Measurements from ENCODE around the gene NSUN4.
"Not testable (repeated sequence)": the region's sequence is repeated elsewhere in the genome, so short reads cannot be mapped to it uniquely, and the experiment has no call there.

NSUN4 gene

GRCh38 chr1:46340404-46341221 lies at the start of gene NSUN4:
TSS of gene NSUN4 (plus strand) at chr1:46340807. CDS start at chr1:46340827, 20 bp downstream.
- in situ Hi-C loops (cut with HindIII; ENCODE audit: low sequenced_read_pairs), result no loop called here

GRCh38 chr1:46295306-46295705 lies 45.3 kb upstream of the NSUN4 start:
- in situ Hi-C loops (cut with HindIII; ENCODE audit: low sequenced_read_pairs), result no loop called here

GRCh38 chr1:46298387-46298786 lies 42.2 kb upstream of the NSUN4 start:
- in situ Hi-C loops (cut with HindIII; ENCODE audit: low sequenced_read_pairs), result no loop called here

GRCh38 chr1:46300673-46301405 lies 39.8 kb upstream of the NSUN4 start:
- in situ Hi-C loops (cut with HindIII; ENCODE audit: low sequenced_read_pairs), result no loop called here

GRCh38 chr1:46301406-46301807 lies 39.2 kb upstream of the NSUN4 start:
- in situ Hi-C loops (cut with HindIII; ENCODE audit: low sequenced_read_pairs), result no loop called here

GRCh38 chr1:46301808-46302640 lies 38.6 kb upstream of the NSUN4 start:
- in situ Hi-C loops (cut with HindIII; ENCODE audit: low sequenced_read_pairs), result no loop called here

- in situ Hi-C loops (cut with HindIII; ENCODE audit: low sequenced_read_pairs), result no loop called here
These were observed 38.0 kb upstream of the NSUN4 start for GRCh38 chr1:46302641-46303037.

- in situ Hi-C loops (cut with HindIII; ENCODE audit: low sequenced_read_pairs), result no loop called here
These were observed 37.4 kb upstream of the NSUN4 start, which contains the start of the genes LRRC41 and UQCRH for GRCh38 chr1:46303038-46303871. TSS of gene LRRC41 (minus strand) at chr1:46303616. CDS start at chr1:46303322, 294 bp downstream. TSS of gene UQCRH (plus strand) at chr1:46303698. CDS start at chr1:46303767, 69 bp downstream.

- in situ Hi-C loops (cut with HindIII; ENCODE audit: low sequenced_read_pairs), result no loop called here
These were observed 36.7 kb upstream of the NSUN4 start for GRCh38 chr1:46303872-46304326.

GRCh38 chr1:46306159-46306530 lies 34.5 kb upstream of the NSUN4 start:
- in situ Hi-C loops (cut with HindIII; ENCODE audit: low sequenced_read_pairs), result no loop called here

- in situ Hi-C loops (cut with HindIII; ENCODE audit: low sequenced_read_pairs), result no loop called here
These were observed 31.0 kb upstream of the NSUN4 start for GRCh38 chr1:46309401-46310159.

- in situ Hi-C loops (cut with HindIII; ENCODE audit: low sequenced_read_pairs), result no loop called here
These were observed 30.3 kb upstream of the NSUN4 start for GRCh38 chr1:46310321-46310720.

GRCh38 chr1:46315669-46316403 lies 24.8 kb upstream of the NSUN4 start:
- in situ Hi-C loops (cut with HindIII; ENCODE audit: low sequenced_read_pairs), result no loop called here

GRCh38 chr1:46317323-46317722 lies 23.3 kb upstream of the NSUN4 start:
- in situ Hi-C loops (cut with HindIII; ENCODE audit: low sequenced_read_pairs), result no loop called here

GRCh38 chr1:46319301-46319700 lies 21.3 kb upstream of the NSUN4 start:
- in situ Hi-C loops (cut with HindIII; ENCODE audit: low sequenced_read_pairs), result not testable (repeated sequence)

- in situ Hi-C loops (cut with HindIII; ENCODE audit: low sequenced_read_pairs), result not testable (repeated sequence)
These were observed 20.4 kb upstream of the NSUN4 start for GRCh38 chr1:46319960-46320914.

GRCh38 chr1:46322191-46322590 lies 18.4 kb upstream of the NSUN4 start:
- in situ Hi-C loops (cut with HindIII; ENCODE audit: low sequenced_read_pairs), result not testable (repeated sequence)

All from DLD1 (cell line).